Smooth muscle cell (in vitro differentiated cells): ENCODE measurements around the gene CTSF. TPM values are rescaled to one million over a fixed set of nuclear protein-coding genes. Genes with fewer than 3 reads are reported as not detected.

Experiments used
- DNase-seq: peaks from one replicate; lab custom pipeline; 2025; ENCODE audit not compliant: unreplicated experiment; lab: John Stamatoyannopoulos, UW
- H2AFZ ChIP-seq: fragments of 200-600 bp; sonication (generic); 2 replicates; pipeline ENCODE4 v1.6.0; 2016; ENCODE audit warnings: antibody characterized with exemption, low read depth, mild to moderate bottlenecking
- H3F3A ChIP-seq: fragments of 200-600 bp; sonication (generic); 2 replicates; pipeline ENCODE4 v1.6.0; 2017; ENCODE audit warnings: antibody characterized with exemption, low read depth
- H3K27ac ChIP-seq: fragments of 200-600 bp; sonication (generic); 2 replicates; pipeline ENCODE4 v1.5.1; 2016; ENCODE audit warnings: low read depth, mild to moderate bottlenecking
- H3K27me3 ChIP-seq: fragments of 200-600 bp; sonication (generic); 2 replicates; pipeline ENCODE4 v1.6.1; 2016; ENCODE audit warnings: low read depth, mild to moderate bottlenecking
- H3K36me3 ChIP-seq: fragments of 200-600 bp; sonication (generic); 2 replicates; pipeline ENCODE4 v1.5.1; 2016; ENCODE audit warnings: low read depth
- H3K4me1 ChIP-seq: fragments of 200-600 bp; sonication (generic); 2 replicates; pipeline ENCODE4 v1.5.1; 2016; ENCODE audit warnings: low read depth
- H3K4me2 ChIP-seq: fragments of 200-600 bp; sonication (generic); 2 replicates; pipeline ENCODE4 v1.6.0; 2016; ENCODE audit warnings: mild to moderate bottlenecking
- H3K4me3 ChIP-seq: fragments of 200-600 bp; sonication (generic); 2 replicates; pipeline ENCODE4 v1.5.1; 2016; ENCODE audit warnings: mild to moderate bottlenecking
- H3K79me2 ChIP-seq: fragments of 200-600 bp; sonication (generic); 2 replicates; pipeline ENCODE4 v1.6.0; 2016; ENCODE audit warnings: low read depth, mild to moderate bottlenecking
- H3K9ac ChIP-seq: fragments of 200-600 bp; sonication (generic); 2 replicates; pipeline ENCODE4 v1.6.0; 2016; ENCODE audit warnings: low read depth
- H3K9me3 ChIP-seq: fragments of 200-600 bp; sonication (generic); replicated peaks from 2 replicates; pipeline ENCODE4 v1.5.1; 2016; ENCODE audit warnings: low read depth
- H4K20me1 ChIP-seq: fragments of 200-600 bp; sonication (generic); 2 replicates; pipeline ENCODE4 v1.6.0; 2016; ENCODE audit warnings: low read depth
- WGBS: methylation state at CpG from one replicate; pipeline ENCODE4 v1.1.7; 2016; ENCODE audit warnings: low lambda C conversion rate; 5-methylcytosine and 5-hydroxymethylcytosine counted together
- polyA plus RNA-seq: library from polyadenylated mRNA; unstranded; fragments of >200 nt; fragmentation: Nextera tagmentation; extraction: Ambion mirVana; gene quantifications from 2 replicates; pipeline ENCODE4 v1.2.1, GENCODE V29; 2016
- total RNA-seq: library from RNA; depleted of rRNA; stranded (reverse); fragments of >200 nt; gene quantifications from 2 replicates; pipeline ENCODE4 v1.2.3, GENCODE V29; 2014
- TF ChIP-seq, protein P1 (sequence below): fragments of 200-600 bp; sonication (generic); IDR thresholded peaks from 2 replicates; pipeline ENCODE4 v1.5.1; 2017; ENCODE audit warnings: borderline replicate concordance, mild to moderate bottlenecking, antibody characterized with exemption; ENCODE audit not compliant: insufficient read depth, poor library complexity, severe bottlenecking

Gene CTSF
- total and polyA plus RNA-seq, 2 experiments from 2014 or later = 0.45 to 0.62 TPM

DNA sequence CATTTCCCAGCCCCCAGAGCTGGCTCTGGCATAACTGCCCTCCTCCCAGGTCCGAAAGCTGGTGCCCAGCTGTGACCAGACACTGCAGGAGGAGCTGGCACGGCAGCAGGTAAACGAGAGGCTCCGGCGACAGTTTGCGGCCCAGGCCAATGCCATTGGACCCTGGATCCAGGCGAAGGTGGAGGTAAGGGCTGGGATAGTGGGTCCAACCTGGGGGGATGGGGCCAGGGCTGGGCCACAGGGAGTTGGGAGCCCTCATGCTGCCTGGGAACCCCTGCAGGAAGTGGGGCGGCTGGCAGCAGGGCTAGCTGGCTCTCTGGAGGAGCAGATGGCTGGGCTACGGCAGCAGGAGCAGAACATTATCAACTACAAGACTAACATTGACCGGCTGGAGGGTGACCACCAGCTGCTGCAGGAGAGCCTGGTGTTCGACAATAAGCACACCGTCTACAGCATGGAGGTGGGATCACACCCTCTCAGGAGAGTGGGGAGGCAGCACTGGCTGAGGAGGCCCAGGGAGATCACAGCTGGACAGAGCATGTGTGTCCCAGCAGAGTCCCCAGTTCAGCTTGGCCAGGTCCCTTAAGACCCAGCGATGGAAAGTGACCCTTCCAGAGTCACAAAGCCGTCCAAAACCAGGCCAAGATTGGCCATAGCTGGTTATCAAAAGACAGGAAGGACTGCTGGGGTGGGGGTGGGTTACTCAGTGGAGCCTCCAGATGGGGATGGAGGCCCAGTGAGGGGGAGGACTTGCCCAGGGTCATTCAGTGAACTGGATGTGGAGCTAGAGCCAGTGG lies 7.0 kb downstream of the CTSF start:
- DNase-seq = no peak
- H3K36me3 ChIP-seq = no peaks in the 10 kb centered on the region
- no peaks in the 10 kb centered on the region for H3F3A ChIP-seq
- H3K79me2 ChIP-seq = no peaks in the 10 kb centered on the region
- H3K9me3 ChIP-seq = no peaks in the 10 kb centered on the region
- H3K4me3 ChIP-seq = no peak overlapping the region
- no peaks in the 10 kb centered on the region for H4K20me1 ChIP-seq
- TF ChIP-seq, protein P1, sequence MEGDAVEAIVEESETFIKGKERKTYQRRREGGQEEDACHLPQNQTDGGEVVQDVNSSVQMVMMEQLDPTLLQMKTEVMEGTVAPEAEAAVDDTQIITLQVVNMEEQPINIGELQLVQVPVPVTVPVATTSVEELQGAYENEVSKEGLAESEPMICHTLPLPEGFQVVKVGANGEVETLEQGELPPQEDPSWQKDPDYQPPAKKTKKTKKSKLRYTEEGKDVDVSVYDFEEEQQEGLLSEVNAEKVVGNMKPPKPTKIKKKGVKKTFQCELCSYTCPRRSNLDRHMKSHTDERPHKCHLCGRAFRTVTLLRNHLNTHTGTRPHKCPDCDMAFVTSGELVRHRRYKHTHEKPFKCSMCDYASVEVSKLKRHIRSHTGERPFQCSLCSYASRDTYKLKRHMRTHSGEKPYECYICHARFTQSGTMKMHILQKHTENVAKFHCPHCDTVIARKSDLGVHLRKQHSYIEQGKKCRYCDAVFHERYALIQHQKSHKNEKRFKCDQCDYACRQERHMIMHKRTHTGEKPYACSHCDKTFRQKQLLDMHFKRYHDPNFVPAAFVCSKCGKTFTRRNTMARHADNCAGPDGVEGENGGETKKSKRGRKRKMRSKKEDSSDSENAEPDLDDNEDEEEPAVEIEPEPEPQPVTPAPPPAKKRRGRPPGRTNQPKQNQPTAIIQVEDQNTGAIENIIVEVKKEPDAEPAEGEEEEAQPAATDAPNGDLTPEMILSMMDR = no peak
- H3K4me2 ChIP-seq = no peak overlapping the region
- WGBS = 92% methylated on average over 14 of the region's 14 CpGs
- no peak overlapping the region for H3K27ac ChIP-seq
- H3K9ac ChIP-seq = no peak overlapping the region
- H2AFZ ChIP-seq = no peak overlapping the region
- H3K4me1 ChIP-seq = no peaks in the 10 kb centered on the region
- H3K27me3 ChIP-seq = no peaks in the 10 kb centered on the region

DNA sequence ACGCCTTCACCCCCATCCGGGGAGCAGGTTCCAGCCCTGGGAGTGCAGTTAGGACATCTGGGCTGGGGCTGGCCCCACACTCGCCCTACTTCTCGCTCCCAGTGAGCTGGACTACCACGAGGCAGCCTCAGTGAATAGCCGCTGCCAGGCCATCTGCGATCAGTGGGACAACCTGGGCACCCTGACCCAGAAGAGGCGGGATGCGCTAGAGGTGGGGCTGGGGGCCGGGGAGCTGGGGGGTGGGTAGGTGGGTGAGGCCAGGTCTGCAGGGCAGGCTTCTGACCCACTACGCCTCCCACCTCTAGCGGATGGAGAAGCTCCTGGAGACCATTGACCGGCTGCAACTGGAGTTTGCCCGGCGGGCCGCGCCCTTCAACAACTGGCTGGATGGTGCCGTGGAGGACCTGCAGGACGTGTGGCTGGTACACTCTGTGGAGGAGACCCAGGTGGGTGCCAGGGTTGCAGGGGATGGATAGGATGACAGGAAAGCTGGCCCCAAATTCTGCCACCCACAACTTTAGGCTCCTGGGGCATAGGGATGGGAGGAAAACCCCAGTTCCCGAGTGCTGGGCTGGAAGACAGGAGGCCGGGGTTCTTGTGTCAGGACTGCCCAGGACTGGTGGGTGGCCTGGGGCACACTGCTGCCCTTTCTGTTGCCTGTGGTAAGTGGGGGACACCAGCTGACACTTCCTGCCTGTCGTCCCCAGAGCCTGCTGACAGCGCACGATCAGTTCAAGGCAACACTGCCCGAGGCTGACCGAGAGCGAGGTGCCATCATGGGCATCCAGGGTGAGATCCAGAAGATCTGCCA lies 8.3 kb downstream of the CTSF start:
- no peaks in the 10 kb centered on the region for H3K4me1 ChIP-seq
- H3K36me3 ChIP-seq = no peaks in the 10 kb centered on the region
- H3K4me2 ChIP-seq = no peak overlapping the region
- H2AFZ ChIP-seq = no peak overlapping the region
- TF ChIP-seq, protein P1 = no peak
- no peak for DNase-seq
- H3K79me2 ChIP-seq = no peaks in the 10 kb centered on the region
- H3K27ac ChIP-seq = no peak overlapping the region
- no peak overlapping the region for H3K9ac ChIP-seq
- H3K4me3 ChIP-seq = no peak overlapping the region
- WGBS = 93% methylated on average over 27 of the region's 27 CpGs
- H3K9me3 ChIP-seq = no peaks in the 10 kb centered on the region
- no peaks in the 10 kb centered on the region for H3F3A ChIP-seq
- no peaks in the 10 kb centered on the region for H3K27me3 ChIP-seq
- H4K20me1 ChIP-seq = no peaks in the 10 kb centered on the region

DNA sequence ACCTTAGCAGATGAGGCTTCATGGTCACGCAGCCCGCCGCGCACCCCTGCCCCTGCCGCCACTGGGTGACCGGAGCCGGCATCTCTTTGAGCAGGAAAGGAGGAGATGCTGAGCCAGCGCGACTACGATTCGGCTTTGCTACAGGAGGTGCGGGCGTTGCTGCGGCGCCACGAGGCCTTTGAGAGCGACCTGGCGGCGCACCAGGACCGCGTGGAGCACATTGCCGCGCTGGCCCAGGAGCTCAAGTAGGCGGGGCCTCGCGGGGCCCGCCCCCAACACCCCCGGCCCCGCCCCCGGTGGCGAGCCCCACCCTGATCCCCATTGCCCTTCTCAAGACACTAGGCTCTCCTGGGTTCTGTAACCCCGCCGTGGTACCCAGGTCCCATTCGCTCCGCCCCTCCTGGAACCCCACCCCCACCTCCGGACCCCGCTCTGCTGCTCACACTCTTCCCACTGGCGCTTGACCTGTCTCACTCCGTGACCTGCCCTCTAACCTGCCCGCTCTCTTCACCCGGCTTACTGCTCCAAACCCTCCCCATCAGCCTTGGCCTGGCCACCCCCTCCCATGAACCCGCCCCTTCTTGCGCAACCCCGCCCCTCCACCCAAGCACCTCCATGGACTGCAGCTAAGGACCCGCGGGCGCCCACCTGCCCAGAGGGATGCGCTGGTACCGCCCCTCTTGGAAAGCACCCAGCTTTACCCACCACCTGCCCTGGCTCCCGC lies 9.1 kb downstream of the CTSF start:
- H3K4me1 ChIP-seq = no peaks in the 10 kb centered on the region
- no peaks in the 10 kb centered on the region for H3F3A ChIP-seq
- WGBS = 99% methylated on average over 23 of the region's 50 CpGs
- H3K9ac ChIP-seq = no peak overlapping the region
- H4K20me1 ChIP-seq = no peaks in the 10 kb centered on the region
- no peaks in the 10 kb centered on the region for H3K36me3 ChIP-seq
- TF ChIP-seq, protein P1 = no peak
- no peaks in the 10 kb centered on the region for H3K27me3 ChIP-seq
- no peak overlapping the region for H2AFZ ChIP-seq
- DNase-seq = no peak
- H3K4me2 ChIP-seq = no peak overlapping the region
- H3K27ac ChIP-seq = no peak overlapping the region
- no peaks in the 10 kb centered on the region for H3K9me3 ChIP-seq
- H3K4me3 ChIP-seq = no peak overlapping the region
- no peaks in the 10 kb centered on the region for H3K79me2 ChIP-seq
